22Rv1 (cell line): ENCODE measurements around the gene RGS16.

Experiments
- CTCF ChIP-seq: fragments of 450-650 bp; IDR thresholded peaks from 2 replicates; pipeline ENCODE4 v1.5.1; 2017; ENCODE audit warnings: mild to moderate bottlenecking
- ZFX ChIP-seq: fragments of 450-650 bp; IDR thresholded peaks from 2 replicates; pipeline ENCODE4 v1.6.1; 2017; ENCODE audit warnings: antibody characterized with exemption, borderline replicate concordance

DNA sequence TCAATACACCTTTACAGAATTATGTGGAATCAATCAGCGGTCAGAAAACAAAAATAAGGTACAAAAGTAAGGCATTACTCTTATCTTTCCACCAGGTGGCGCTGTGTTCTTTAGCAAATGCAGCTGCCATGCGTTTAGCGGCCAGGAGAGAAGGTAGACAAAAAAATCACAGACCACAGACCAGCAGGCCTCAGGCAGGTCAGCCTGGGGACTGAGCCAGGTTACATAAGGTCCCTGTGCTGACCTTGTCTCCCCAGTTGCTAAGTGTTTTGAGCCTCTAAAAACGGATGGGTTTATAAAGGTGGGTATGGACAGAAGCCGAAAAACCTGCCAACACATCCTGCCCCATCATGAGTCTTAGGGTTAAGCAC is 2.8 kb downstream of the RGS16 start:
- TF ChIP-seq ZFX: no peak
- TF ChIP-seq CTCF: peak; percentile 92
